HG03159 (cell line): ENCODE measurements around the gene CCNK.

Experiments
- ATAC-seq: cut with Tn5 transposase; IDR thresholded peaks from one replicate; pipeline ENCODE4 v1.9.1; 2021; ENCODE audit warnings: mild to moderate bottlenecking, moderate library complexity; ENCODE audit not compliant: unreplicated experiment

Gene CCNK

DNA sequence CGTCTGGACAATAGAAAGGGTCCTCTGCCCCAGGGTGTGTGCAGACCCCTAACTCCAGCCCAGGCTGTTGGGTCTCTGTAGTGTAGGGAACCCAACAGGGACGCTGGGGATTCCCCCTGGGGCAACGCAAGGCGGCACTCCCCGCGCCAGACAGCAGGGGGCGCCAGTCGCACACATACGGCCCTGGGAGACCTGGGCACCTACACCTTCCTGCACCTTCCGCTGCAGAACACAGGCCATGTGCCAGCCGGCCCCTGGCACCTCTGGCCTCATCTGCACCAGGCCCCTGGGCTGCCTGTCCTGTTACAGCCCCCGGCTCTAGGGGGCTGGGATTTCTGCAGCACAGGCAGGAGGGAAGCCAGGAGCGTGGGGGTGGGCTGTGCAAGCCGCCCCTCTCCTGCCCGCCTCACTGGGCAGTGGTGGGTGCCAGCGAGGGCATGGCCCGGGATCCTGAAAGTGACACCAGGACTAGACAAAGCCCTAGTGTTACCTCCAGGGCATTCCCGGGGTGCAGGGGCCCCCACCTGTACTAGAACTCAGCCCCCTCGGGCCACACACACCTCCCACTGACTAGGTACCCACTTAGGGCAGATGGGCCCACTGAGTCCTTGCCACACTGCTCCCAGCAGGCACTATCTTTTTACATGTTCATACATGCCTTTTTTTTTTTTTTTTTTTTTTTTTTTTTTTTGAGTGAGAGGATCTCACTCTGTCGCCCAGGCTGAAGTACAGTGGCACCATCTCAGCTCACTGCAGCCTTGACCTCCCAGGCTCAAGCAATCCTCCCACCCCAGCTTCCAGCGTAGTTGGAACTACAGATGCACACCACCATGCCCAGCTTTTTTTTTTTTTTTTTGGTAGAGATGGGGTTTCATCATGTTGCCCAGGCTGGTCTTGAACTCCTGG lies 37.5 kb downstream of the CCNK start:
- peak; percentile 72 for ATAC-seq

DNA sequence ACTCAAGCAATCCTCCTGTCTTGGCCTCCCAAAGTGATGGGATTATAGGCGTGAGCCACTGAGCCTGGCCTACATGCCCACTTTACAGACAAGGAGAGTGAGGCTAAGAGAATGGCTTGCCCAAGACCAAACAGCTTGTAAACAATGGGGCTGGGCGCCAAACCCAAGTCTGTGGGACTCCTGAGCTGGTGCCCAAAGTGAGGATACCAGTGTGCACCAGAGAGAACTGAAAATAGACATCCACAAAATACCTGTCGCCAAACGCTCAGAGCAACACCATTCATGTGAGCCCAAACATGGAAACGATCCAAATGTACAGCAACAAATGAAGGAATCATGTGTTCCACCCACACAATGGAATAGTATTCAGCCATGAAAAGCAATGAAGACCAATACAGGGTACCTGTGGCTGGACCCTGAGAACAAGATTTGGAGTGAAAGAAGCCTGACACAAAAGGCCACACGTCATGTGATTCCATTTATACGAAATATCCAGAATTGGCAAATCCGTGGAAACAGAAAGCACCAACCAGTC lies 38.2 kb downstream of the CCNK start:
- ATAC-seq: no peak

DNA sequence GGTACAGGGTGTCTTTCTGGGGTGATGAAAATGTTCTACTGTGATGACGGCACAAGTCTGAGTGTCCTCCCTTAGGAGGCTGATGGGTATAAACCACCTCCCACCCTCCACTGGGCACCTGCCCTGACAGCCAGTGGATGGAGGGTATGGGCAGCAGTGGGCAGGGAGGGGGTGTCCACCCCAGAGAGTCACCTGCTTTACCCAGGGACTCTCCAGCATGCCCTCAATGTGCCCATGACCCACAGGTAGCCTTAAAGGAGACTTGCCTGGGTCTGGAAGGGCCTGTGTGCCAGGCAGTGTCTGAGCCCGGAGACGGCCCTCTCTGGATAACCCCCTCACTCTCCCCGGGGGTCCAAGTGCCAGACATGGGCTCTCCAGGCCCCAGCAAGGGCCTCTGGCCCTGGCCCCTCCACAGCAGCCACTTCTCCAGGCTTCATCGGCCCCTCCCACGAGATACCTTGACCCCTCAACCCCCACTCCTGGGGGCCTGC lies 38.8 kb downstream of the CCNK start:
- ATAC-seq: no peak

DNA sequence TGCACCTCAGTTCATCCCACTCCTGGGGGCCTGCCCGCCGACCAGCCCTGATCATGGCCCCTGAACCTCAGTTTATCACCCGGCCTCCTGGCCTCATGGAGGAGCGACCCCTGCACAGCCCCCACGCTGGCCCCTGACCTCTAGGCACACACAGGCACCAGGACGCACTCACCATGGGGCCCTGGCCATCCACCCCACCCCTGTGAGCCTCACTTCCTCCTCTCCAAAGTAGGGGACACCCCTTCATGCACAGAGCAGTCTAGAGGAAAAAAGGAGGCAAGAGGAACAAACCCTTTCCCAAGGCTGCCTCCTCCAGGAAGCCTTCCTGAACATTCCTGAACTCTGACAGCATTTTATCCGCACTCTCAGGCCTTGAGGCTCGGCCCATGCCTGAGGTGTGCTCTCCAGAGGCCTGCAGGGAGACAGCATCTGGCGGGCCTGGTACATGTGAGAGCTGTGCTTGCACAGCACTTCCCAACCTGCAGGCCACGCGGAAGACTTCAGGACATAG lies 39.4 kb downstream of the CCNK start:
- no peak for ATAC-seq

DNA sequence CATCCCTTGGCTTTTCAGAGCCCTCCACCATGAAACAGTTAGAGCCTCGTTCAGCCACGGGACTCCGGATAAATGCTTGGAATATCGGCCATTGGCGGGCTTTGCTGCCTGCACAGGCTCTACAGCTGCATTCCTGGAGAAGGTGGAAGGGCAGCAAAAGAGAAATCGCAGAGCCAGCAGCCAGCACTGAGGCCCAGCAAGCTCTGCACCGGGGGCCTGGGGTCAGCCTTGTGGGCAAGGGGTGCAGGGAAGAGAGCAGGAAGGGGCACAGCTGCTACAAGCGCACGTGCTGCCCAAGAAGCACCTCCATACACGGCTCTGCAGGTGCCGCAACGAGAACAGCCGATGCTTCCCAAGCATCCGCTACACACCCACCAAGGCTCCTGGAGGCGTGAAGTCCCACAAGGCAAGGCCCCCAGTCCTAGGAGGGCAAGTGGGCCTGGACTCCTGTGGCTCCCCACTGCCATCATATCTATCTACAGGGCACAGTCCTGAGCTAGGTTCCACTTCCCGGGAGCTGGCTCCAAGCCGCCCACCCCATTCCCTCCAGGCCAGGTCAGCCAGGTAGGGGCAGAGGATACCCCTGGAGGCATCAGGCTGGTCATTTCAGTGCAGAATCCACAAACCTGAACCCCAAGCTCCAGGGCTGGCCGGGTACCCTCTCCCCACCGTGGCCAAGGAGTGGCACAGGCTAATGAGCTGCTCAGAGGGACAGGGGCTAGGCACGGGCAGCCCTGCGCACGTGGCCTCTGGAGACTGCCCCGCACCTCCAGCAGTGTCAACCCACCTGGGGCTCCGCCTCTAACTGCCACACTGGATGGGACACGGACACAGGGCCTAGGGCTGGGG lies 40.2 kb downstream of the CCNK start:
- no peak for ATAC-seq

DNA sequence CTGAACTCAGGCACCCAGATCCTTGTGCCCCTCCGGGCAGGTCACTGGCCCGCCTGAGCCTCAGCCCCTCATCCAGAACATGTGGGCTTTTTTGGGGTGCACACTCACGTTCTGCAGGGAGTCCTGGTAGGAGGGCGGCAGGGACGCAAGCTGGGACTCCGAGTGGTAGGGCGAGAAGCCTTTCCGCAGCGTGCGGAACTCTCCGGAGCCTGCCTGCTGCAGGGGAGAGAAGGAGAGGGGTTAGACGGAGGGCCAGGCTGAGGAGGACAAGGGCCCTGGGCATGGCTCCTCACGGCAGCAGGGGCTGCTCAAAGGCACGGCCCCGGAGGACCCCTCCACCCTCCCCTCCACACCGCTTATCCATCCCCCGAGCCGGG lies 40.8 kb downstream of the CCNK start:
- no peak for ATAC-seq

DNA sequence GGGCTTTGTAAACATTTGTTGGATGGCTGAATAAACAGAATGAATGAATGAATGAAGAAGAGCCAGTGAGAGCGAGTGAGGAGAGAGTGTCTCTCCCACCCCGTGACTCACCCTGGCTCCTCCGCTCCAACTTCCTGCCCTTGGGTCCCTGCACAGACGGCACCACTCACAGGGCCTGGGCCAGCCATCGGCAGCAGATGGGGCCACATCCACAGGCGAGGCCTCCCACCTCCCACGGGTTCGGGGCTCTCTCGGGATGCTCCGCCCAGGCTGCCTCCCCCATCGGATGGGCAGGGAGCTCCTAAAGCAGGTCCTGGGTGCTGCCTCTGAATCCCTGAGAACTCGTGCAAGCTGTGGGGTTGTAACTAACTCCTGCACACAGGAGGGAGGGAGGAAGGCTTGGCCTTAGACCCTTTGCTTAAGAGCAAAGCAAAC lies 41.3 kb downstream of the CCNK start:
- ATAC-seq: no peak

DNA sequence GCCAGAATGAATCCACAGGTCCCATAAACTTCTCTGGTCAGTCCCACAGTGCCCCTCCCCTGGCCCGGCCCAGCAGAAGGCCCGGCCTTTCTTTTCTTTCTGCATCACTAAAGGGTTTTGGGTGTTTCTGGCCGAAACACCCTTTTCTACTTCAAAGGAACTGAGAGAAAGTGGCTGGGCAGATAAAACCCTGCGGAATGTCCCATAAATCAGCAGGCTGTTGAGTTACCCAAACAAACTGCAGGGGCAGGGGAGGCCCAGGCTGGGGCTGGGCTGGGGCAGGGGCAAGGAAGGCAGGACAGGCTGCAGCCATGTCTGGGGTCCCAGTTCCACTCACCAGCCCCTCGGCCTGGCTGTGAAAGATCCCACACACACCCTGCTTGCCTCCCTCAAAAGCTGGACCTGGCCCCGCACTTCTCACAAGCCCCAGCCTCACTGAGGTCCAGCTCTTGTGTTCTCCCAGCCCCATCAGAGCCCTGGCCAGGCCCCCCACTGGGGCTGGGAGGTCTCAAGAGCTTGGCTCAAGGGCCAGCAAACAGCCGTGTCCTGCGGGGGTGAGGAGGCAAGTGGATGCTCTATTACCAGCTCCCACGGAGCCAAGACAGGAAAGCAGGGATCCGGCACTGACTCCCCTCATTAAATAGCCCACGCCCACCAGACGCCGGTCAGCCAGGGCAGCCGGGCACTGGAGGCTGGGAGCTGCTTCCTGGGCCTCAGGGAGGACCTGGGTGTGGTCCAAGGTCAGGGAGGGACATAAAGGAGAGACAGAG lies 41.9 kb downstream of the CCNK start:
- no peak for ATAC-seq

DNA sequence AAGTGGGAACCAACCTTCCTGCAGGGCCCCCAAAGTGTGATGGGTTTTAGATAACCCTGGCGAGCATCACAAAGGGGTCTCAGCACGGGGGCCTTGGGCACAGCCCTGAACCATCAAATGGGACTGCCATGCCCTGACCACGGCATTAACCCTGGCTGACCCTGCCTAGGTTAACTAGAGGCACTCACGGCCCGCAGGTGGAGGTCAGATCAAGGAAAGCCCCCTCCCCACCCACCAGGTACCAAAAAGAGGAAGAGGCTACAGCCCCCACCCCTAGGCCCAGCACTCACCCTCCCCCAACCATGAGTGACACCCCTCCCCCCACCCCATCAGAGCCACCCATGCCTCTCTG lies 42.5 kb downstream of the CCNK start:
- no peak for ATAC-seq

DNA sequence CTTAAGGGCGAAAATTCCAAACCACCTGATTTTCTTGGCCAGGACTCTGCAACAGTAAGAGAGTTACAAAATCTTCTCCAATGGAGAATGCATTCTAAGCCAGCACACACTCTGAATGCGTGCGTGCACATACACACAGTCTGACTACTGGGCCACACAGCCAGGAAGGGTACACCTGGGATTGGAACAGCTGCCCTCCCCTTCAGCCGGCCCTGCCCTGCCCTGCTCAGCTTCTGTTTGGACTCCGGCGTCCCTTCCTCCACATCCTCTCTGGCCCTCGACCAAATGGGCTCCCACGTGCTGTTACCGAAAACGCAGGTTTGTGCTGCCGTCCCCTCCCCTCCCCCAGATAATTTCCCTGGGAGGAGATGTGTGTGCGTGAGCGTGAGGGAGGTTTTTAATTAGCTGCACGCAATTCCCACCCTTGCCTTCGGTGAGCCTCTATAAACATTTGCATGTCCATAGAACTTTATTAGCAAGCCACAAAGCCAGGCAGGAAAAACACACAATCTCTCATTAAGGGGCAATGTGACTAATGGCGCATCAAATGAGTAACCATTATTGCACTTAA lies 43.0 kb downstream of the CCNK start:
- no peak for ATAC-seq

DNA sequence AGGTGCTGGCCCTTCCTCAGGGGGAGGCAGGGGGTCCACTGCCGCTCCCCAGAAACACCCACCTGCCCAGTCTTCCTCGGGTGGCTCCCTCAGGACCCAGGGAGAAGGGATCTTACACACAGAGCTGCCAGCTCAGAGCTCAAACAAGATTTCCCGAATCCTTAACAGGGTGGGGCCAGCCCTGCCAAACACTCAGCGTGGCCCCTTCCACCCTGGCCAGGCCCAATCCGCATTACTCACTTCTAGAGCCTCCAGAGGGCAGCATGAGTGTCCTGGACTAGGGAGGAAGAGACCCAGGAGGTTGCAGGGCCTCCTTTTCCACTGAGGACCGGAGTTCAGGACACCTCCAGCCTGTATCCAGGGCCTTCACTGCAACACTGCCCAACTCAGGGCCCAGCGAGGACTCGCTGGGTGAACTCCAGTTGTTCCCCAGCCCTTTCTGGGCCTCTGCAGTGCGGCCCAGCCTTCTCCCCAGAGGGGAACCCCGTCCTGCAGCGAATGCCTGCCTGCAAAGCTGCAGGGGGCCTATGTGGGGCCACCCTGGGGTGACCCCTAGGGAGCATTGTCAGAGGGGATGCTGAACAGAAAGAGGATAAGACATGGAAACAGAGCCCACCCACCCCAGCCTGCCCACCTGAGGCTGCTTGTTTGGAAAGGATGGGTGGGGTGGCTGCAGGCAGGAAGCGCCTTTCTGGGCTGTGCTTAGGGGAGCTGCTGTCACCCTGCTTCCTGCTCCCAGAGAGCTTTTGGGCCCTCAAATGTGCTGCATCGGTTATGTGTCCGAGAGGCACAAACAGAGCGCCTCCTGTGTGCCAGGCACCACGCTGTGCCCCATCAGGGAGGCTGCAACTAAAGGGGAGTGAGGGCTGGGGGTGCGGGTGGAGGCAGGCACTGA lies 43.8 kb downstream of the CCNK start:
- ATAC-seq: no peak

DNA sequence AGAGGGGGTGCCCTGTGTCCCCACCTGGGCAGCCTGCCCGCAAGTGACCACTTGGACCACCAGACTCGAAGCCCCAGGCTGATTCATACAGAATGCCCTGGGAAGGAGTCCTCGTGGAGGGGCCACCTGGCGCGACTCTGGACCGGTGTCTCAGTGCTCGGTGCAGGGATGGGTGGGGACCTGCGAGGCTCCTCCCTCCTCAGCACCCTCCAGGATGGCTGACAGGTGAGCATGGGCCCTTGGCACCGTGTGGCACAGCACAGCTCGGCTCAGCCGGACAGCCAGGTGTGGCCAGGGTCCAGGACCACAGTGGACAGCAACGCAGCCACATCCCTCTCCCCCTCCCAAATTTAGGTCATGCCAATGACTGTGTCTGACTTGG lies 44.5 kb downstream of the CCNK start:
- ATAC-seq: no peak

DNA sequence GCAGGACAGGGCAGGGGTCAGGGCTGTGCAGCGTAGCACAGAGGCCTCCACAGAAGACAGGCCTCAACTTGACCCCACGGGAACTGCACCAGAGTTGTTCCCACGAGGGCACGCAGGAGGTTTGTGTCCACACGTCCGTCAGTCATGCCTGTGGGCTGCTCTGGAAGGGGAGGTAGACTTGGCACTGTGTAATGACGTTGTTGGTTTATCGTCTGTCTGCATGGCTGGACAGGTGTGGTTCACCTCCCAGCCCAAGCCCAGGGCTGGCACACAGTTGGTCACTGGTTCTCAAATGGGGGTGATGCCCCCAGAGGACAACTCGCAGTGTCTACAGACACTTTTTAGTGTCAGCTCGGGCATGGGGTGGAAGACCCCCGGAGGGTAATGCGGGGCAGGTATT lies 45.8 kb downstream of the CCNK start:
- ATAC-seq: no peak

DNA sequence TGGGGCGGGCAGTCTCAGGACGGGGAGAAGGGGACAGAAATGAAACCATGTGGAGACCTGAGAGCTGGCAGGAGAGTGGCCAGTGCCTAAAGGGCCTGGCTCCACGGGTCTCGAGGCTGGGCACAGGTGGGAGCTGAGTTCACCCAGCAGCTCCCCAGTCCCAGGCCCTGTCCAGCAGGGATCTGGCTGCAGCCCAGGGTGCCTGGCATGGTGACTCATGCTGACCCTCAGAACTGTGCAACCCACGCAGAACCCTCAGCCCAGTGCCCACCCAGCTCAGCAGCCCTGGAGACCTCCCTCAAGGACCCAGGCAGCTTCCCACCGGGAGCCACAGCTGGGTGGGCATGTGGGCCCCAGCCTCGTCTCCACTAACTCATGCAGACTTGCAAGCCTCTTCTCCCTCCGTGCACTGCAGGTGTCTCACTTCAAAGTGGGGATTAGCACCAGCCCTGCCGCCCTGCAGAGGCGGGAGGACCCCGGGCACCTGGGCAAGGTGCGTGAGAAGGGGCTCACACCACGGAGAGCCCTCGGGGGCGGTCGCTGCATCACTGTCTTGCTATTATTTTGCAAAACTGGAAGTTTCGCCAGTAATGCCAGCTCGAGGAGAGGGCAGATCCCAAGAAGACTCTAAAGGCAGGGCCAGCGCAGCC lies 46.3 kb downstream of the CCNK start:
- ATAC-seq: no peak

DNA sequence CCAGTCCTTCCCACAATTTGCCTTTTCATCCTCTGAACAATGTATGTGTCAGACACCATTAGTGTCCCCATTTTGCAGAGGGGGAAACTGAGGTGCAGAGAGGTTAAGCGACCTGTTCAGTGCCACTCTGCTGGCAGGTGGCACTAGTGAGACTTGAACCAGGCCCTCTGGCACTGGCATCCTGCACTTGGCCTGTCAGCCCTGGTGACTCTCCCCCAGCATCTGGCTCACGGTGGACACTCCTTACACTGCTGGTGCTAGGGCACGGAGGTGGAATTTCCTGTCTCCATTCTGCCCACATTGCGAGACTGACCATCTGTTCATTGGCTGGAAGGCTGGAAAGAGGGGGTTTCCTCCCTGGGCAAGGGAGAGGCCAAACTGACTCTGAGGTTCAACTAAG lies 48.7 kb downstream of the CCNK start:
- ATAC-seq: no peak

DNA sequence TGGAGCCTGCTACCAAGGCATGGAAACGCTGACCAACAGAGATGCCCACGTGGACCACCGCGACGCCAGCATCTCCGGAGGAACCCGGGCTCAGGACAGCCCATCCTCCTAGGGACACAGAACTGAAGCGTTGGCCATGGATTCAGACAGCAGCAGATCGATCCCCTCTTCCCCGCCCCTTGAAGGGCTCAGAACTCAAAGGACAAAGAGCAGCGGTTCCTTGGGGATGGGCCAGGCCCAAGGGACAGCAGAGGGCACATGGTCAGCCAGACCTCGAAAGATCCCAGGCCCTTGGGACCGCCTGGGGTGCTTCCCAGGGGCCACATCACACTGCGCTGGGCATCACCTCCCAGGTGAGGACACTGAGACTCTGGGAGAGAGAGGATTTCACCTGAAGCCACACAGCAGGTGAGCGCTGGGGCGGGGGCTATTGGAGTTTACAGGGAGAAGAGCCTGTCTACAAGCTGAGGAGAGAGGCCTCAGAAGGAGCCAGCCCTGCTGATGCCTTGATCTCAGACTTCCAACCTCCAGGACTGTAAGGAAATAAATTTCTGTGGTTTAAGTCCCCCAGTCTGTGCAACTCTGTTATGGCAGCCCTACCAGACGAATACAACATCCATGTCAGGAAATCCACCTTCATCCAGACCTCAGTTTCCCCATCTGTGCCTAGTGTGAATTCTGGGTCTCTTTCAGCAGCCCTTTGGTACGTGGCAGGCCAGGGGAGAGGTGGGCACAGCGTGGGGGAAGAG lies 49.4 kb downstream of the CCNK start:
- ATAC-seq: no peak

DNA sequence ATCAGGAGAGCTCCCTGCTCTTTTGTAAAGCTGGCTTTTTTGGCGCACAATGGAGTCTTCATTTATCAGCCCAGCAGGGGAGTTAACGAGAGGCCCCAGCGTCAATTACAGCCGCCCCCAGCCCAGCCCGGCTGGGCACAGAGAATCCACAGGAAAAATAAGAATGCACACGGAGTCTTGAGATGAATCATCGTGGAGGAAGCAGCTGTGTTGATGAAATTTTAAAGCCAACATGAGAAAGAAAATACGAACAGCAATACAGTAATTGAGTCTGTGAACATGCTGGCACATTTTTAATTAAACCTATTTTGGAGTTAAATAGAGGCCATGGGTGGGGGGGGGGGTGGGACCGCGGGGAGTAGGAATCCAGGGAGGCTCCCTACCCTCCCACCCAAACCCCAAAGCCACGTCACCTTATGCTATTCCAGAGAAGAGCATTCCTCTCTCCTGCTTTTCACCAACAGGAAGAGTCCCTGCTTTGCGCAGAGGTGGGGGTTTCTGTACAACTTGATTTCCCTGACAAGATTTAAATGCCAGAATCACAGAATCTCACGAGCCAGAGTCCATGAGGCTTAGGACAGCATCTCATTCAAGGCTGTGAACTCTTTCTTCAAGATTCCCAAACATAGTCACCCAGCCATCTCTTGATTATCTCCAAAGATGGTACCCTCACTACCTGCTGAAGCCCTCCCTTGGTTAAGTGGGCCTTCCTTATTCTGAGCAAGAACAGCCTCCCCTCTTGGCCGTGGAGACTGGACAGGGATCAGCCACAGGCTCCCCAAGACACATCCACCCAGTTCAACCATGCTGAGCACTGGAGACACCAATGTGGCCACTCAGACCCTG lies 50.3 kb downstream of the CCNK start:
- ATAC-seq: no peak
